ENCODE results near the gene ATXN1. TPM values are rescaled to one million over a fixed set of nuclear protein-coding genes. Genes with fewer than 3 reads are reported as not detected.

The ATXN1 gene
- total and polyA plus RNA-seq, 2 of the 13 experiments (the other 11 are each of a cell fraction or from before 2014, with no cell fraction given) = 20.7 to 39.5 TPM

GRCh38 chr6:16665182-16665581, 96.1 kb downstream of the ATXN1 start:
- peaks cover 19% of the 10 kb centered on the region for H3K4me1 ChIP-seq (ENCODE audit: insufficient read depth, low read length)
- peaks cover 9% of the 10 kb centered on the region for H3K9me3 ChIP-seq (ENCODE audit: low read length)
- intact Hi-C loops (cut with micrococcal nuclease; ENCODE audit: unreplicated experiment) = no loop called here
- peaks cover 7% of the 10 kb centered on the region for H3K79me2 ChIP-seq (ENCODE audit: insufficient read depth, low read length)
- no peak overlapping the region for H2AFZ ChIP-seq (ENCODE audit: low read length)
- no peak for TF ChIP-seq ATF5 (CRISPR knock-in tag; IDR thresholded peaks at IDR 0.05; ENCODE audit: low read depth)
- TF ChIP-seq REXO4 (CRISPR knock-in tag; IDR thresholded peaks at IDR 0.05; ENCODE audit: borderline replicate concordance) = no peak
- TF ChIP-seq, protein P1, sequence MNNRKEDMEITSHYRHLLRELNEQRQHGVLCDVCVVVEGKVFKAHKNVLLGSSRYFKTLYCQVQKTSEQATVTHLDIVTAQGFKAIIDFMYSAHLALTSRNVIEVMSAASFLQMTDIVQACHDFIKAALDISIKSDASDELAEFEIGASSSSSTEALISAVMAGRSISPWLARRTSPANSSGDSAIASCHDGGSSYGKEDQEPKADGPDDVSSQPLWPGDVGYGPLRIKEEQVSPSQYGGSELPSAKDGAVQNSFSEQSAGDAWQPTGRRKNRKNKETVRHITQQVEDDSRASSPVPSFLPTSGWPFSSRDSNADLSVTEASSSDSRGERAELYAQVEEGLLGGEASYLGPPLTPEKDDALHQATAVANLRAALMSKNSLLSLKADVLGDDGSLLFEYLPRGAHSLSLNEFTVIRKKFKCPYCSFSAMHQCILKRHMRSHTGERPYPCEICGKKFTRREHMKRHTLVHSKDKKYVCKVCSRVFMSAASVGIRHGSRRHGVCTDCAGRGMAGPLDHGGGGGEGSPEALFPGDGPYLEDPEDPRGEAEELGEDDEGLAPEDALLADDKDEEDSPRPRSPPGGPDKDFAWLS (CRISPR knock-in tag; IDR thresholded peaks at IDR 0.05; ENCODE audit: borderline replicate concordance) = no peak
- no peak for TF ChIP-seq ZNF510 (CRISPR knock-in tag; IDR thresholded peaks at IDR 0.05; ENCODE audit: low read depth)
- no peak for TF ChIP-seq MAFG (CRISPR knock-in tag; IDR thresholded peaks at IDR 0.05)
- no peak for TF ChIP-seq SIN3A (IDR thresholded peaks at IDR 0.05; ENCODE audit: borderline replicate concordance, low read depth, low read length)
- no peak for TF ChIP-seq ZFP90 (CRISPR knock-in tag; IDR thresholded peaks at IDR 0.05; ENCODE audit: borderline replicate concordance)
- TF ChIP-seq IKZF4 (CRISPR knock-in tag; IDR thresholded peaks at IDR 0.05; ENCODE audit: borderline replicate concordance, low read depth, not compliant biosample characterization) = no peak
- no peak for TF ChIP-seq HOXA5 (CRISPR knock-in tag; IDR thresholded peaks at IDR 0.05)
- H3K9ac ChIP-seq (ENCODE audit: insufficient read depth, low read depth, low read length) = no peak overlapping the region
- no peaks in the 10 kb centered on the region for H4K20me1 ChIP-seq (ENCODE audit: insufficient read depth, low read length)
- no TSS peak for BruUV-seq (replicated peaks)
- H3K27me3 ChIP-seq (ENCODE audit: control insufficient read depth in 1 of 2, insufficient read depth in 2 of 2, low read length in 2 of 2) = no peaks in the 10 kb centered on the region
- no peak overlapping the region for H3K27ac ChIP-seq (ENCODE audit: extremely low read length, insufficient read depth, low read length)
- no peak overlapping the region for H3K4me2 ChIP-seq (ENCODE audit: low read depth, low read length)
- POLR2A ChIA-PET = no interaction called here
- peaks cover 2 to 6% of the 10 kb centered on the region in 2 experiments; a peak in 4 of 5 replicates for H3K36me3 ChIP-seq (replicated peaks in 1 of 2; ENCODE audit: control insufficient read depth in 1 of 2, insufficient read depth in 2 of 2, low read length in 2 of 2)
- ATAC-seq (no peak), FAIRE-seq (no peak), DNase-seq (ENCODE audit: low spot score) (no peak)
- in situ Hi-C loops (cut with HindIII; ENCODE audit: extremely low pct_ligation_motif_present, low pct_unique_long_range_greater_than_20kb) = no loop called here
- CTCF ChIA-PET (ENCODE audit: low intra/inter-chr PET ratio, low total read pairs) = no interaction called here
- WGBS (ENCODE audit: low lambda C conversion rate) = 100% methylated on average over 1 of the region's 1 CpG
- no peak overlapping the region for H3K4me3 ChIP-seq (replicated peaks in 1 of 3; ENCODE audit: insufficient read depth in 1 of 3, low read depth in 2 of 3, low read length in 3 of 3)
